RWPE2 (cell line): ENCODE measurements around the gene SV2C.

Source experiments
- ATAC-seq: fragments of 200-7000 bp; cut with Tn5 transposase; 3 replicates; pipeline ENCODE4 v1.9.1; 2021; ENCODE audit warnings: low read depth
- DNase-seq: peaks from one replicate; pipeline ENCODE4 v3.0.0-alpha.2; 2020; ENCODE audit warnings: low spot score
- H3K27ac ChIP-seq: fragments of 450-650 bp; 2 replicates; pipeline ENCODE4 v1.5.1; 2017; ENCODE audit warnings: mild to moderate bottlenecking; ENCODE audit not compliant: poor library complexity, severe bottlenecking
- H3K27me3 ChIP-seq: fragments of 250-450 bp; sonication (Bioruptor Pico); 2 replicates; pipeline ENCODE4 v1.5.1; 2021; ENCODE audit warnings: mild to moderate bottlenecking, moderate library complexity; ENCODE audit not compliant: insufficient read depth, poor library complexity, severe bottlenecking
- H3K36me3 ChIP-seq: fragments of 250-450 bp; sonication (Bioruptor Pico); 2 replicates; pipeline ENCODE4 v1.5.1; 2020; ENCODE audit warnings: low read depth, mild to moderate bottlenecking, moderate library complexity
- H3K4me1 ChIP-seq: fragments of 250-450 bp; sonication (Bioruptor Pico); 2 replicates; pipeline ENCODE4 v1.5.1; 2021; ENCODE audit warnings: mild to moderate bottlenecking, moderate library complexity; ENCODE audit not compliant: insufficient read depth, poor library complexity, severe bottlenecking
- H3K4me3 ChIP-seq: fragments of 250-450 bp; sonication (Bioruptor Pico); 2 replicates; pipeline ENCODE4 v1.5.1; 2021; ENCODE audit warnings: mild to moderate bottlenecking, moderate library complexity; ENCODE audit not compliant: severe bottlenecking
- H3K9me3 ChIP-seq: fragments of 250-450 bp; sonication (Bioruptor Pico); 2 replicates; pipeline ENCODE4 v1.5.1; 2021; ENCODE audit warnings: mild to moderate bottlenecking, moderate library complexity; ENCODE audit not compliant: severe bottlenecking
- CTCF ChIP-seq: fragments of 450-650 bp; IDR thresholded peaks from one replicate; pipeline ENCODE4 v1.5.1; 2017; ENCODE audit warnings: mild to moderate bottlenecking, moderate library complexity; ENCODE audit not compliant: poor library complexity, severe bottlenecking

Gene SV2C

GRCh38 chr5:76329346-76329745 lies 246.2 kb downstream of the SV2C start:
- TF ChIP-seq CTCF: no peak
- no peaks in the 10 kb centered on the region for H3K36me3 ChIP-seq
- no peaks in the 10 kb centered on the region for H3K4me1 ChIP-seq
- no peaks in the 10 kb centered on the region for H3K9me3 ChIP-seq
- ATAC-seq: no peak
- DNase-seq: no peak
- H3K27ac ChIP-seq: no peak overlapping the region
- H3K27me3 ChIP-seq: no peaks in the 10 kb centered on the region
- no peak overlapping the region for H3K4me3 ChIP-seq

- no peak for TF ChIP-seq CTCF
- H3K36me3 ChIP-seq: no peaks in the 10 kb centered on the region
- no peaks in the 10 kb centered on the region for H3K27me3 ChIP-seq
- no peak overlapping the region for H3K27ac ChIP-seq
- H3K4me1 ChIP-seq: no peaks in the 10 kb centered on the region
- H3K9me3 ChIP-seq: no peaks in the 10 kb centered on the region
- DNase-seq: no peak
- no peak for ATAC-seq
- H3K4me3 ChIP-seq: no peak overlapping the region
These were observed 247.9 kb downstream of the SV2C start for GRCh38 chr5:76331126-76331525.

GRCh38 chr5:76332102-76332501 lies 248.9 kb downstream of the SV2C start:
- Histone ChIP-seq H3K9me3 (no peaks in the 10 kb centered on the region), H3K4me3 (no peak overlapping the region), H3K27me3 (no peaks in the 10 kb centered on the region), H3K4me1 (no peaks in the 10 kb centered on the region), H3K36me3 (no peaks in the 10 kb centered on the region), H3K27ac (no peak overlapping the region)
- no peak for DNase-seq
- TF ChIP-seq CTCF: no peak
- no peak for ATAC-seq

- ATAC-seq (no peak), DNase-seq (no peak)
- H3K36me3 ChIP-seq: no peaks in the 10 kb centered on the region
- no peak overlapping the region for H3K4me3 ChIP-seq
- no peak overlapping the region for H3K27ac ChIP-seq
- no peak for TF ChIP-seq CTCF
- H3K4me1 ChIP-seq: no peaks in the 10 kb centered on the region
- H3K9me3 ChIP-seq: no peaks in the 10 kb centered on the region
- H3K27me3 ChIP-seq: no peaks in the 10 kb centered on the region
These were observed 249.5 kb downstream of the SV2C start for GRCh38 chr5:76332611-76333205.

GRCh38 chr5:76333571-76333970 lies 250.4 kb downstream of the SV2C start:
- Histone ChIP-seq H3K4me3 (no peak overlapping the region), H3K9me3 (no peaks in the 10 kb centered on the region), H3K27ac (no peak overlapping the region), H3K36me3 (no peaks in the 10 kb centered on the region), H3K27me3 (no peaks in the 10 kb centered on the region), H3K4me1 (no peaks in the 10 kb centered on the region)
- no peak for DNase-seq
- ATAC-seq: no peak
- no peak for TF ChIP-seq CTCF
